Renal pelvis (tissue), 4 donors: ENCODE measurements around the gene RASA2. TPM values are rescaled to one million over a fixed set of nuclear protein-coding genes. Genes with fewer than 3 reads are reported as not detected.
"Not testable (repeated sequence)": the region's sequence is repeated elsewhere in the genome, so short reads cannot be mapped to it uniquely, and the experiment has no call there.

Experiments
- DNase-seq: peaks from one replicate; pipeline ENCODE4 v3.0.0-alpha.2; 2013
- polyA plus RNA-seq, 3 donors: library from polyadenylated mRNA; unstranded; fragments of 120-200 nt; gene quantifications; one replicate each; pipeline ENCODE4 v1.2.1, GENCODE V29; 2013; ENCODE audit not compliant: insufficient read length in 3 of 3

RASA2 gene
- polyA plus RNA-seq, 3 donors, result 17.4 to 26.0 (median 24.0) TPM

DNA sequence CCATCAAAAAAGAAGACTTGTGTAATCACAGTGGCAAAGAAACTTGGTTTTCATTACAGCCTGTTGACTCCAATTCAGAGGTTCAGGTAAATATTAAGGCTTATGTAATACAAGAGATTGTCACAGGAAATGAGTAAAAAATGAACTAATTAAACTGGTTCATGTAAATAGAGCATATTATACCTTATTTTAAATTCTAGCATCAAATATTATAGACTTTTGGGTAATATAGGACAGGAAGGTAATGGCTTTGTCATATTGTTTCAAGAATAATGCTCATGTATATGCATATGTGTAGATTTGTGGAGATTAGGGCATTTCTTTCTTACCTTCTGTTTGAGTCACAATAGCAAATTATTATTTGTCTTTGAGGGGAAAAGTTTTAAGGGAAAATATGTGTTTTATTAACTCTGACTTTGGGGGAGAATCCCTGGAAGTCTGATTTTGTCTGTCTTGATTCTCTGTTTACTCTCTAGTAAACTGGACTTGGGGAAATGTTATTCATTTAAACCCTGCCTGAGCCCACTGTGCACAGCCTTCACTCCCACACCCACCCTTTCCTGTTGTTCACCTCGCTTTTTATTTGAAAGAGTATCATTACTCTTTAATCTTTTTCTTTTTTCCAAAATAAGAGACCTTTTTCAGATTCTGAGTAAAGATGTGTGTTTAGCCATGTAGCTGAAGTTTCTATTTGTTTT lies 43.0 kb downstream of the RASA2 start:
- no peak for DNase-seq

DNA sequence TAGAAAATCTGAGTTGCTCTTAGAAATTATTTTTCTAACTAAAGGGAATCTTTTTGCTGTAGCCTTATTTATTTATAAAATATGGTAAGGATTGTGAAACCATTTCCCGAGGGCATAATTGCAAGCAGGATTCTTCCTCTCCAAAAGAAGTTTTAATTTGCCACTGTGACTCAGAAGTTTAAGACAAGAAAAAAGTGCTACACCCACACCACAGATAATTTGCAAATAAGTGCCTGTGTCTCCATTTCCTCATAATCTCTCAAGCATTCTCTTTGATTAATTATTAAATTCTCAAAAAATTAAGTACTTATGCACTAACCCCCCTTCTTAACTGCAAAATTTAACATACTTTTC lies 43.6 kb downstream of the RASA2 start:
- DNase-seq, result no peak

DNA sequence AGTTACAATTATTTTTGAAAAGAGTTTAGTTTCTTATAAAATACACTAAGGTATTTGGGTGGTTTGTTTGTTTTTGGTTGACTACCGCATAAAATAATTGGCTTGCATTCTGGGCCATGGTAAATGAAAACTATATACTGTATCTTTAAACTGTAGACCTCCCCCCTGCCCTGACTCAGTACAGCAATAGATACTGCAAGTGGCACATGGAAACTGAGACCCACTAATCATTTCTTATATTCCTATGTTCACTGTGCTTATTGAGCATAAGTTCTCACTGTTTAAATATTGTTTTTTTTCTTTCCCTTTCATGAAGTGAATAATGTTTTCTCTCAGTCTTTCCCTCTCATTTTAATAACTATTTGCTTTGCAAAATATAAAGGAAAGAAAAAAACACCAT lies 45.8 kb downstream of the RASA2 start:
- DNase-seq, result no peak

DNA sequence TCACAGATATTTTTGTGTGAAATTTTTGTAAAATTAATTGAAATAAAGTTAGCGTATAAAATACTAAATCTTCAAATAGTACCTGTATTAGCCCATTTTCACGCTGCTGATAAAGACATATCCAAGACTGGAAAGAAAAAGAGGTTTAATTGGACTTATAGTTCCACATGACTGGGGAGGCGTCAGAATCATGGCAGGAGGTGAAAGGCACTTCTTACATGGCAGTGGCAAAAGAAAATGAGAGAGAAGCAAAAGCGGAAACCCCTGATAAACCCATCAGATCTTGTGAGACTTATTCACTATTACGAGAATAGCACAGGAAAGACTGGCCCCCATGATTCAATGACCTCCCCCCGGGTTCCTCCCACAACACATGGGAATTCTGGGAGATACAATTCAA lies 49.2 kb downstream of the RASA2 start:
- DNase-seq, result not testable (repeated sequence)

DNA sequence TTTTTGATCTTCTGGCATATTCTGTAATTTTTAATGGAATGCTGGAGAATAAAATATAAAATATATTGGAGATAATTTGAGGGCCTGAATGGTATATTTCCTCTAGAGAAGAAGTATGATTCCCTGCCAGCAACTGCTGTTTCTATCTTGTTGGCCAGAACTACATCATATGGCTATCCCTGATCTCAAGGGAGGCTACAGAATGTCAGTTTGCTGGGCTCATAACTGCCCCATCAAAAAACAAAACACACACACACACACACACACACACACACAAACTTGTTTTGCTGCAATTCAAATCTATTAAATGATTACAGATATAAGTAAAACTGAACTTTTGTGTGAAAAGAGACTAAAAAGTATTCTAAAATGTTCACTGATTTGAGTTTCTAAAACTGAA lies 51.0 kb downstream of the RASA2 start:
- DNase-seq, result no peak

DNA sequence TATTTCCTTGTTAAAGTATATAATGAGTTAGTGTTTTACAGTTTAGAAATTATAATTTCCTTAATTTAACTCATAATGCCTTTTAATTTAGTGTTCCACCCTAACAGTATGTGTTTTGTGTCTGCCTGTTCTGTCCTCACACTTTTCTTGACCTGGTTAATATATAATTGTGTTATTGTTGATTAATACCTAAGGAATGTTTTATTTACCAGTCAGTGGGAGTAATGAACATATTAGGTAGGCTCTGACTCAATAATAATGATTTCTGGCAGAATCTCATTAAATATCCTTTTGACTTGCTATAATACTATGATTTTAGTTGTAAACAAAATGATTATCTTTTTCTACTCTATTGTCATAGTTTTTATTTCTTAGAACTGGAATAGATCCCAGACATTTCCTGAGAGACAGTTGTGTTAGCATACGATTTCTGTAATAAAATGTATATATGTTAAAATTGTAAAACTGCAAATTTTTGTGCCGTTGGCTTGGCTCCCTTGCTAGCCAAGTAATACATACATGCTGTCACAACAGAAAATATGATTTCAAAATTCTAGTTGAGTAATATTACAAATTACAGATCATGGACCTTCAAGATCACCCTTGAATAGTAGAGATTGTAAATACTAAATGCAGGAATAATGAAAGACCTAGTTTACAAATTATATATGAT lies 51.9 kb downstream of the RASA2 start:
- DNase-seq, result no peak

DNA sequence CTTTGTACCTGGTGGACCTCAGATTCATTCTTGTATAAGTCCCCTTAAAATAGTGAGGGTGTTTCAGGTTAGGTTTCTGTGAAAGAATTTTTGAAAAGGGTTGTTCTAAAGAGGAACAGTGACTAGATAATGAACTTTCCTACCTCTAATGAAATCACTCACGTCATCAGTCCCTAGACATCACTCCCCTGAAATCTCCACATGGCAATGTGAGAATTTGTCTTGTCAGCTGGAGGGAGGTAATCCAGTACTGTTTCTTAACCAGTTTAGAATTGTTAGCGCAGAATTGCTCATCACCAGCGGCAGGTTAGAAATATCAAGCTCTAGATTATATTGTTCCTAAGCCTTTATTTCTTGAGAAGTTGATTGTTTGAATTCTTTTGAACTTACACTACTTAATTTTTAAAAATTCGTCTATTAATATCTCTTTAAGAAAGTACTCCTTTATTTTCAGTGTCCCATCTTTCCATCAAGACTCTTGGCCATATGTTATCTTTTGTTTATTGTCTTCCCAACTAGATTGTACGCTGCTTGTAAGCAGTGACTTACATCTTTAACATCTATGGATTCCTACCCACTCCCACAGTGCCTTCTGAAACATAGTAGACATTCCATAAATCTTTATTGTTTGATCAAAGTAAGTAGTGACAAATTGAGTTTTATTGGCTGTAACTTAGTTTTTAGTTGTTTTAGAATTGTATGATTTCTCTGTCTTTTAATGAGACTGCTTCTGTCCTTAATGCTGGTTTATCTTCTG lies 52.8 kb downstream of the RASA2 start:
- DNase-seq, result no peak

DNA sequence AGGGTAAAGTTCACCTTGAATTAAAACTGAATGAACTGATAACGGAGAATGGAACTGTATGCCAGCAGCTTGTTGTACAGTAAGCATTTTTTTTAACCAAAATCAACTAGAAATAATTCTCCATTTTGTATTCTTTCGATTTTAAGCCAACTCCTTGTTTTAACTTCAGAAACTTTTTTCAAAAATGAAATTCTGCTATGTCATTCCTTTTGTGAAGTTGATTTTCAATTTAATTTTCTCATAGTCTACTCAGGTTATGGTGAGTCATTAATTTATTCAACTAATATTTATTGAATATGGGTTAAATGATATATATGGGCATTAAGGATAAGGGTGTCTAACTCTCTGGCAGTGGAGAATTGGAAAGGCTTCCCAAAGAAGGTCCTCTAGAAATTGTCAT lies 53.7 kb downstream of the RASA2 start:
- DNase-seq, result no peak

DNA sequence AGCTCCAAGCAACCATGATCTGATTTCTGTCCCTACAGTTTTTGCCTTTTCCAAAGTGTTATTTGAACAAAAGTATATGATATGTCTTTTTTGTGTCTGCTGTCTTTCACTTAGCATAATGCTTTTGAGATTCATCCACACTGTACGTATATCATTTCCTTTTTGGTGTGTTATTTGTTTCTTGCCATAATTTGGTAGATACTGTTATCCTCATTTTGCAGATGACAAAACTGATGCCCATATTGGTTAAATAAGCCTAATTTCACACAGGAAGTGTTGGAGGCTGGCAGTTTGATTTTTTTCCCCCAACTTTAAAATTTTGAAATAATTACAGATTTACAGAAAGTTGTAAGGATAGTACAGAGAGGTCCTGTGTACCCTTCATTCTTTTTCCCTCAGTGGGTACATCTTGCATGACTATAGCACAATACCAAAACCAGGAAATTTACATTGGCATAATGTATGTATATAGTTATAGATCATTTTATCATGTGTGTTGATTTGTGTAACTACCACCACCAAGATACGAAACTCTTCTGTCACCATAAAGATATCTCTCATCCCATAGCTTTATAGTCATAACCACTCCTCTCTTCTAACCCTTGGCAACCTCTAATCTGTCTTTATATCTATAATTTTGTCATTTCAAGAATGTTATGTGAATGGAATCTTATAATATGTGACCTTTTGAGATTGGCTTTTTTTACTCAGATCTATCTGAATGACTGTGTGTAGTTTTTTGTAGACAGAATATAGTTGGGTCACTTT lies 55.6 kb downstream of the RASA2 start:
- DNase-seq, result no peak

DNA sequence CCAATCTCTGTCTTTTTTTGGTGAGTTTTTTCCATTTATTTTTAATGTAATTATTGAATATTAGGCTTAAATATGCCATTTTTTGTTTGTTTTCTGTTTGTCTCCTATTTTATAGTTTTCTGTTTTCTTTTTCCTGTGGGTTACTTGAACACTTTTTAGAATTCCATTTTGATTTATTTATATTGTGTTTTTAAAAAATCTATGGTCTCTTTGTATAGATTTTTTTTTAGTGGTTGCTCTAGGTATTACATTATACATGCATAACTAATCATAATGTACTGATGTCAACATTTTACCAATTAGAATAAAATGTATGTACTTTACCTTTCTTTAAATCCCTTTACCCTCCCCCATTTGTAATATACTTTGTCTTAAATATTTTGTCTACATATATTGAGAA lies 56.2 kb downstream of the RASA2 start:
- no peak for DNase-seq

DNA sequence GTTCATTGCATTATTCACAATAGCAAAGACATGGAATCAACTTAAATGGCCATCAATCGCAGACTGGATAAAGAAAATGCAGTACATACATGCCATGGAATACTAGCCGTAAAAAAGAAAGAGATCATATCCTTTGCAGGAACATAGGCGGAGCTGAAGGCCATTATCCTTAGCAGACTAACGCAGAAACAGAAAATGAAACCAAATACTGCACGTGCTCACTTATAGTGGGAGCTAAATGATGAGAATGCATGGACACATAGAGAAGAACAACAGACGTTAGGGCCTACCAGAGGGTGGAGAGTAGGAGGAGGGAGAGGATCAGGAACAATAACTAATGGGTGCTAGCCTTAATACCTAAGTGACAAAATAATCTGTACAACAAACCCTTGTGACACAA lies 57.9 kb downstream of the RASA2 start:
- DNase-seq, result no peak

DNA sequence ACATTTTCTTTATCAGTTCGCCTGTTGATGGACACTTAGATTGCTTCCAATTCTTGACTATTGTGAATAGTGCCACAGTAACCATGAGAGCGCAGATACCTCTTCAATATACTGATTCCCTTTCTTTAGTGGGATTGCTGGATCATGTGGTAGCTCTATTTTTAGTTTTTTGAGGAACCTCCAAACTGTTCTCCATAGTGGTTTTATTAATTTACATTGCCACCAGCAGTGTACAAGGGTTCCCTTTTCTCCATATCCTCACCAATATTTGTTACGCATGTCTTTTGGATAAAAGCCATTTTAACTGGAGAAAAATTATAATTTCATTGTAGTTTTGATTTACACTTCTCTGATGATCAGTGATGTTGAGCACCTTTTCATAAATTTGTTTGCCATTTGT lies 59.3 kb downstream of the RASA2 start:
- no peak for DNase-seq

DNA sequence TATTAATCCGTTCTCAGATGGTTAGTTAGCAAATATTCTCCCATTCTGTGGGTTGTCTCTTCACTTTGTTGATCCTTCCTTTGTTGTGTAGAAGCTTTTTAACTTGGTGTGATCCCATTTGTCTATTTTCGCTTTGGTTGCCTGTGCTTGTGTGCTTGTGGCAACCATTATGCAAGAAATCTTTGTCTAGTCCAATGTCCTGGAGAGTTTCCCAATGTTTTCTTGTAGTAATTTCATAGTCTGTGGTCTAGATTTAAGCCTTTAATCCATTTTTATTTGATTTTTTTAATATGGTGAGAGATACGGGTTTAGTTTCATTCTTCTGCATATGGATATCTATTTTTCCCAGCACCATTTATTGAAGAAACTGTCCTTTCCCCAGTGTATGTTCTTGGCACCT lies 59.8 kb downstream of the RASA2 start:
- DNase-seq, result no peak

DNA sequence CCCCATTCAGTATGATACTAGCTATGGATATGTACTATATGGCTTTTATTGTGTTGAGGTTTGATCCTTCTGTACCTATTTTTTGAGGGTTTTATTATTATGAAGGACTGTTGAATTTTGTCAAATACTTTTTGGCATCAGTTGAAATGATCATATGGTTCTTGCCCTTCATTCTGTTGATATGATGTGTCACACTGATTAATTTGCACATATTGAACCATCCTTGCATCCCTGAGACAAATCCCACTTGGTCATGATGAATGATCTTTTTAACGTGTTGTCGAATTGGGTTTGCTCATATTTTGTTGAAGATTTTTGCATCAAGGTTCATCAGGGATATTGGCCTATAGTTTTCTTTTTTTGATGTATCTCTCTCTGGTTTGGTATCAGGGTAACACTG lies 61.0 kb downstream of the RASA2 start:
- DNase-seq, result no peak

DNA sequence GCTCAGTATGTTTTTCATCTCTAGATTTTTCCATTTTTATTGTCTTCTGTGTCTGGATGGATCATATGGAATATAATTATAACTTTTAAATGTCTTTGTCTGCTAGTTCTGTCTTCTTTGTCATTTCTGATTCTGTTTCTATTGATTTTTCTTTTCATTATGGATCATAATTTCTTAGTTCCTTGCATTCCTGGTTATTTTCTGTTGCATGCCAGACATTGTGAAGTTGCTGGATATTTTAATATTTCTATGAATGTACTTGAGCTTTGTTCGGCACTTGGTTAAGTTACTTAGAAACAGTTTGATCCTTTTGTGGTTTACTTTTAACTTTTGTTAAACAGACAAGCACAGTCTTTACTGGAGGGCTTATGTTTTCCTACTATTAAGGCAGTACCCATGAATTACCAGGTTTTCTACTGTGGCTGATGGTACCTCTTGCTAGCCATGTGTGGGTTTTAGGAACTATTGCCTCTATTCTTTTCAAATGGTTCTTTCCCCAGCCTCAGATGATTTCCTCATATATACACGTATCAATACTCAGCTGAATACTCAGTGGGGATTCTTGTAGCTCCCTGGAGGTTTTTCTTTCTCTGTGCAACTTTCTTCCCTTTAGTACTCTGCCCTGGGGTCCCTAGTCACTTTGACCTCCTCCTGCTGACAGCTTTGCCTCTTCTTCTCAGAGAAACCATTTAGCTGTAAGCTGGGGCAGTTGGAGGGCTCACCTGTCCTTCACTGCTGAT lies 64.3 kb downstream of the RASA2 start:
- no peak for DNase-seq

DNA sequence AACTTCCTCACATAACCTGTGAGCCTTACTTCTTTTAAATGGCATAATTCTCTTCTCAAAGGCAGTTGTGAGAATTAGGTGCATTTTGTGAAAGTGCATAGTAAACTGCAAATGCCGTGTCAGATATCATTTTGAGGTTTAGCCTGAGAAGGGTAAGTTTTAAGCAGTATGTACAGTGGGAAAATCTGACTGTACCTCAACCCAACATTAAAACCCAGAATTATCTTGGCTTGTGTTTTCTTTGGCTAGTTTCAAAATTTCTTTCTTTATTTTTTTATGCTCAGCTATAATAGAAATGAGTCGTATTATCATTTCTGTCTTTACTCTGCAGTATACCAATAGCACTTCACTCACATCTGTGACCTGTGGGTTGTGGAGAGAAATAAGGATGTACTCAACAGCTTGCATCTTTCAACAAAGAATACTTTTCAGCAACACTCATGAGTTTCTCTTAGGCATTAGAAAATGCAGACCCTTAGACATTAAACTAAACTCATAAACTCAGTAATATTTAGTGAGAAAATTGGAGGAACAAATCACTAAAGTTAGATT lies 65.7 kb downstream of the RASA2 start:
- DNase-seq, result no peak

DNA sequence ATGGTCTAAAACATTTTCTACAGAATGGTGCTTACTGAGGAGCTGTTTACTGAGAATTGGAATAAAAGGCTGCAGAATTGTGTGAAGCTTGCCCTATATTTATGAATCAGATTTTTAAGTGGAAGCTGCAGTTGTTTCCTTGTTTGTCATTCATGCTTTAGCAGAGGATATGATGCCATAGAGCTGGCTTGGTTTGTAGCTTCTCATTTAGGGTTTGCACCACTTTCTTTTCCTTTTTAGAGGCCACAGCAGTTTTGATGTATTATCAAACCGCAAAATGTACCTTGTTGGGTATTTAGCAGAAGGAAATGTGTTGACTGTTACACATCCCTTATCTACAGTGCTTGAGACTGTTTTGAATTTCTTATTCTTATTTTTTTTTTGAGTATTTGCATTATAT lies 66.2 kb downstream of the RASA2 start:
- no peak for DNase-seq

DNA sequence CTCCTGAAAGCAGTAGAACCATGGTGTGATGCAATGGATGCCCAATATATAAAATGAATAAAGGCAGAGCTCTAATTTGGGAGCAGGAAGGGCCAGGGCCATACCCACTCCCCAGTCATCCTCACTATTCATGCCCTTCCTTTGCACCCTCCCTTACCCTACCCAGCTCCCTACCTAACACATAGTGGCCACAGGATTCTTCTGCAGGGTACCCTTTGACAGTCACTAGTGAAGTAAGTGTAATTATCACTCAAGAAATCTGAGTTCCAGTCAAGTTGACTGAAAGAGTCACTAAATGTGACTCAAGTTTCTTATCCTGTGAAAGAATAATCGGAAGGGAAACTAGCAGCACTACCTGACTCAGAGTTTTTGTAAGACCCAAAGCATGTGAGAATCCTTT lies 69.2 kb downstream of the RASA2 start:
- no peak for DNase-seq

DNA sequence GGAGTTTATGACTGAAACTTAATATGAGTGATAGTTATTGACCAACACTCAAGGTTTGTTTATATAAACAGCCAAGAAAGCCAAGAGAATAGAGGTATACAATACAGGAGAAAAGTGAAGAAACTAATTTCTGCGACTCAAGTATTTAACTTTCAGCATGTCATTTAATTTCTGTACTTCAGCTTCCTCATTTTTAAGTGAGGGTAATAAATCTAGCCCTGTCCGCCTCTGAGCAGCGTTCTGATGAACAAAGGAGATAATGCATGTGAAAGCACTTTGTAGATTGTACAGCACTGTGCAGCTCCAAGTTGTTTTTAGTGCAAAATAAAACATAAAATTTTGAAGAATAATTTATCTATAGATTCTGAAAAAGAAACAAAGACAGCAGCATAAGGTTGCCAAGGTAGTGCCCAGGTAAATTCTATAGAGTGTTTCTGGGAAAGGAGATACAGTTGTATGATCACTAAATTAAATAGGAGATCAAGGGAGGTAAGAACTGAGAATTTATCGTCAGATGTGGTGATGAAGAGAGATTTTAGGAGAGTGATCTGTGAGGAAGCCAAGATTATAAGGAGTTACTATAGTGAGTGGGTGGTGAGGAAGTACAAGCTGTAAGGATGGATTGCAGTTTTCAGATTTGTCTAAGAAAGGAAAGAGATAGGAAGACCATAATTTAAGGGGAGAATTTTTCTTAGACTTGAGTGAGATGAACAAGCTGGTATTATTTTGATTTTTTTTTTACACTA lies 71.3 kb downstream of the RASA2 start:
- peak; percentile 29 for DNase-seq

DNA sequence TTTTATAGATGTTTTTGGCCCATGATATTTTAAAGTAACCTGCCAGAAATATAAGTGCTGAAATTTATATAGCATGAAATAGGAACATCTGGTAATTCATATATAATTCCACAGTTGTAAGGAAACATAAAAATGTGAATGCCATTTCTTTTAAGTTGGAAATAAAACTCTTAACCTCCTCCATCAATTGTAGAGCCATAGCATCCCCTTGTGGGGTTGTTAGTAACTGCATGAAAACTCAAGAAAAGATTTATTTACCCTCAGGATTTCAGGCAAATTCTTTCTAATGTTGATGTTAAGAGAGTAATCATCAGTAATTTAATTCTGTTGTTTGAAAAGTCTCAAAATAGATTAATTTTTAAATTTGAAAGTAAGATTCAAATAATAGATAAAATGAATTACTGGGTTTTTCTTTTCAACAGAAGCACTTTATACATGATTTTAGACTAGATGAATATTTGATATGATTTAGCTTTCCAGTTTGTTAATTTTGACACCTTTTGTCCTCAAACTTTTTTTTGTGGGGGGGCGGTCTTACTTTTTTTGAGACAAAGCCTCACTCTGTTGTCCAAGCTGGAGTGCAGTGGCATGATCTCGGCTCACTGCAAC lies 74.7 kb downstream of the RASA2 start:
- DNase-seq, result peak; percentile 69
